Panc1 (cell line): ENCODE measurements around the gene EGR4.

Source experiments
- CTCF ChIP-seq: fragments of 450-650 bp; IDR thresholded peaks from 2 replicates; pipeline ENCODE4 v1.5.1; 2017; ENCODE audit warnings: mild to moderate bottlenecking
- REST ChIP-seq, 2 experiments: IDR thresholded peaks; 2 replicates each; pipeline ENCODE4 v1.6.1; 2011 to 2012; ENCODE audit warnings: low read depth in 2 of 2, control low read depth in 1 of 2, low read length in 1 of 2, mild to moderate bottlenecking in 1 of 2, moderate library complexity in 1 of 2; ENCODE audit not compliant: insufficient read depth in 1 of 2

DNA sequence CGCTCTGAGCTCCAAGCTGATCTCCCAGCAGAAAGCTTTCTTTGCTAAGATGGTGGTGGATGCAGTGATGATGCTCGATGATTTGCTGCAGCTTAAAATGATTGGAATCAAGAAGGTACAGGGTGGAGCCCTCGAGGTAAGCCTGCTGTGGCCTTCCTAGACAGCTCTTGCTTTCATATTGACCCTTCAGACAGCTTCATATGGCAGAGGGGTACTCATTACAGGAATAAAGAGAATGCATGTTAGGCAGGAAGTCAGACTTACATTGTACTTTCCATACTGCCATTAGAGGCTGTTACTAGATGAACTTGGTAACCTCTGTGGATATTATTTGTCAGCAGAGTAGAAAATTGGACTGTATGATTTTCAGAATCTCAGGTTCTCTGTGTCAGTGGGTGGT, 48.8 kb downstream of the EGR4 start:
- TF ChIP-seq CTCF = no peak
- TF ChIP-seq REST (IDR thresholded peaks at IDR 0.05; ENCODE audit: insufficient read depth in 1 of 2, low read depth in 2 of 2, low read length in 1 of 2) = no peak
